Erythroblast (primary cell): Measurements from ENCODE around the gene MUSK.

Experiments used
- GATA1 ChIP-seq: IDR thresholded peaks from 2 replicates; pipeline ENCODE4 v1.6.1; 2011; ENCODE audit warnings: low read depth, mild to moderate bottlenecking, control low read depth, low read length, moderate library complexity
- POLR2A ChIP-seq: IDR thresholded peaks from 2 replicates; pipeline ENCODE4 v1.6.1; 2011; ENCODE audit warnings: mild to moderate bottlenecking, low read length

- no peak for TF ChIP-seq POLR2A
- TF ChIP-seq GATA1, result no peak
Observed at GRCh38 chr9:110671849-110672248, 3.3 kb downstream of the MUSK start.
